Ishikawa (cell line): Measurements from ENCODE around the gene MALT1.
A peak's percentile ranks its signal among the peaks of the same experiment; 100 is the strongest.

Experiments
- CEBPB ChIP-seq: IDR thresholded peaks from 2 replicates; pipeline ENCODE4 v1.6.1; 2012
- CREB1 ChIP-seq: IDR thresholded peaks from 2 replicates; pipeline ENCODE4 v1.6.1; 2012; ENCODE audit warnings: low read depth
- EGR1 ChIP-seq: IDR thresholded peaks from 2 replicates; pipeline ENCODE4 v1.6.1; 2012
- EP300 ChIP-seq: IDR thresholded peaks from 2 replicates; pipeline ENCODE4 v1.6.1; 2012; ENCODE audit warnings: borderline replicate concordance
- FOXM1 ChIP-seq: IDR thresholded peaks from 2 replicates; pipeline ENCODE4 v1.6.1; 2012; ENCODE audit warnings: low read depth, borderline replicate concordance
- NFIC ChIP-seq: IDR thresholded peaks from 2 replicates; pipeline ENCODE4 v1.6.1; 2012
- RAD21 ChIP-seq: IDR thresholded peaks from 2 replicates; pipeline ENCODE4 v1.6.1; 2012; ENCODE audit warnings: low read depth
- TAF1 ChIP-seq: IDR thresholded peaks from 2 replicates; pipeline ENCODE4 v1.6.1; 2012; ENCODE audit warnings: low read depth, mild to moderate bottlenecking
- TCF12 ChIP-seq: IDR thresholded peaks from 2 replicates; pipeline ENCODE4 v1.6.1; 2012; ENCODE audit warnings: low read depth
- TEAD4 ChIP-seq: IDR thresholded peaks from 2 replicates; pipeline ENCODE4 v1.6.1; 2012
- YY1 ChIP-seq: IDR thresholded peaks from 2 replicates; pipeline ENCODE4 v1.6.1; 2012; ENCODE audit warnings: low read depth
- ZBTB7A ChIP-seq: IDR thresholded peaks from 2 replicates; pipeline ENCODE4 v1.6.1; 2012; ENCODE audit warnings: low read depth
- TF ChIP-seq, protein P1 (sequence below): IDR thresholded peaks from 2 replicates; pipeline ENCODE4 v1.6.1; 2012; ENCODE audit warnings: low read depth, mild to moderate bottlenecking
- TF ChIP-seq, protein P2 (sequence below): IDR thresholded peaks from 2 replicates; pipeline ENCODE4 v1.6.1; 2012
- TF ChIP-seq, protein P3 (sequence below): IDR thresholded peaks from 2 replicates; pipeline ENCODE4 v1.6.1; 2012

Gene MALT1

DNA sequence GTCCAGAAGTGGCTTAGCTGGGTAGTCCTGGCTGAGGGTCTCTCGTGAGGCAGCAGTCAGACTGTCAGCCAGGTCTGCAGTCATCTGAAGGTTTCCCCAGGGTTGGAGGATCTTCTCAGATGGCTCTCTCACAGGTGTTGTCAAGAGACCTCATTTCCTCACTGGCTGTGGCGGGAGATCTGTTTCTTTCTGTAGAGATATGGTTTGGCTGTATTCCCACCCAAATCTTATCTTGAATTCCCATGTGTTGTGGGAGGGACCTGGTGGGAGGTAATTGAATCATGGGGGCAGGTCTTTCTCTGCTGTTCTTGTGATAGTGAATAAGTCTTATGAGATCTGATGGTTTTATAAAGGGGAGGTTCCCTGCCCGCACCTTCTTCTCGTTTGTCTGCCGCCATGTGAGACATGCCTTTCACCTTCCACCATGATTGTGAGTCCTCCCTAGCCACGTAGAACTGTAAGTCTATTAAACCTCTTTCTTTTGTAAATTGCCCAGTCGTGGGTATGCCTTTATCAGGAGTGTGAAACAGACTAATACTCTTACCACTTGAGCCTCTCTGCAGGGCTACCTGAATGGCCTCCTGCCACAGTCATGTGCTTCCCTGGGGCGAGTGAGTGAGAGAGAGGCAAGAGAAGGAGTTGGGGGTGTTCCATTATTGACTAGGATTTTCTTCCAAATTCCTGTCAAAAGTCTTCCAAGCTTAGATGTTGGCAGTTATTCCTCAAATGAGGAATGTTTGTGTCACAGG lies 23.6 kb downstream of the MALT1 start:
- TF ChIP-seq EGR1, result no peak
- TF ChIP-seq NFIC, result no peak
- no peak for TF ChIP-seq YY1
- TF ChIP-seq, protein P1, sequence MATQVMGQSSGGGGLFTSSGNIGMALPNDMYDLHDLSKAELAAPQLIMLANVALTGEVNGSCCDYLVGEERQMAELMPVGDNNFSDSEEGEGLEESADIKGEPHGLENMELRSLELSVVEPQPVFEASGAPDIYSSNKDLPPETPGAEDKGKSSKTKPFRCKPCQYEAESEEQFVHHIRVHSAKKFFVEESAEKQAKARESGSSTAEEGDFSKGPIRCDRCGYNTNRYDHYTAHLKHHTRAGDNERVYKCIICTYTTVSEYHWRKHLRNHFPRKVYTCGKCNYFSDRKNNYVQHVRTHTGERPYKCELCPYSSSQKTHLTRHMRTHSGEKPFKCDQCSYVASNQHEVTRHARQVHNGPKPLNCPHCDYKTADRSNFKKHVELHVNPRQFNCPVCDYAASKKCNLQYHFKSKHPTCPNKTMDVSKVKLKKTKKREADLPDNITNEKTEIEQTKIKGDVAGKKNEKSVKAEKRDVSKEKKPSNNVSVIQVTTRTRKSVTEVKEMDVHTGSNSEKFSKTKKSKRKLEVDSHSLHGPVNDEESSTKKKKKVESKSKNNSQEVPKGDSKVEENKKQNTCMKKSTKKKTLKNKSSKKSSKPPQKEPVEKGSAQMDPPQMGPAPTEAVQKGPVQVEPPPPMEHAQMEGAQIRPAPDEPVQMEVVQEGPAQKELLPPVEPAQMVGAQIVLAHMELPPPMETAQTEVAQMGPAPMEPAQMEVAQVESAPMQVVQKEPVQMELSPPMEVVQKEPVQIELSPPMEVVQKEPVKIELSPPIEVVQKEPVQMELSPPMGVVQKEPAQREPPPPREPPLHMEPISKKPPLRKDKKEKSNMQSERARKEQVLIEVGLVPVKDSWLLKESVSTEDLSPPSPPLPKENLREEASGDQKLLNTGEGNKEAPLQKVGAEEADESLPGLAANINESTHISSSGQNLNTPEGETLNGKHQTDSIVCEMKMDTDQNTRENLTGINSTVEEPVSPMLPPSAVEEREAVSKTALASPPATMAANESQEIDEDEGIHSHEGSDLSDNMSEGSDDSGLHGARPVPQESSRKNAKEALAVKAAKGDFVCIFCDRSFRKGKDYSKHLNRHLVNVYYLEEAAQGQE, result no peak
- TF ChIP-seq RAD21, result no peak
- TF ChIP-seq TAF1, result no peak
- TF ChIP-seq TCF12, result no peak
- TF ChIP-seq ZBTB7A, result no peak
- no peak for TF ChIP-seq CEBPB
- TF ChIP-seq, protein P2, sequence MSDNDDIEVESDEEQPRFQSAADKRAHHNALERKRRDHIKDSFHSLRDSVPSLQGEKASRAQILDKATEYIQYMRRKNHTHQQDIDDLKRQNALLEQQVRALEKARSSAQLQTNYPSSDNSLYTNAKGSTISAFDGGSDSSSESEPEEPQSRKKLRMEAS, result no peak
- no peak for TF ChIP-seq CREB1
- TF ChIP-seq TEAD4, result no peak
- TF ChIP-seq EP300, result no peak
- TF ChIP-seq, protein P3, sequence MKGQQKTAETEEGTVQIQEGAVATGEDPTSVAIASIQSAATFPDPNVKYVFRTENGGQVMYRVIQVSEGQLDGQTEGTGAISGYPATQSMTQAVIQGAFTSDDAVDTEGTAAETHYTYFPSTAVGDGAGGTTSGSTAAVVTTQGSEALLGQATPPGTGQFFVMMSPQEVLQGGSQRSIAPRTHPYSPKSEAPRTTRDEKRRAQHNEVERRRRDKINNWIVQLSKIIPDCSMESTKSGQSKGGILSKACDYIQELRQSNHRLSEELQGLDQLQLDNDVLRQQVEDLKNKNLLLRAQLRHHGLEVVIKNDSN, result no peak
- no peak for TF ChIP-seq FOXM1

DNA sequence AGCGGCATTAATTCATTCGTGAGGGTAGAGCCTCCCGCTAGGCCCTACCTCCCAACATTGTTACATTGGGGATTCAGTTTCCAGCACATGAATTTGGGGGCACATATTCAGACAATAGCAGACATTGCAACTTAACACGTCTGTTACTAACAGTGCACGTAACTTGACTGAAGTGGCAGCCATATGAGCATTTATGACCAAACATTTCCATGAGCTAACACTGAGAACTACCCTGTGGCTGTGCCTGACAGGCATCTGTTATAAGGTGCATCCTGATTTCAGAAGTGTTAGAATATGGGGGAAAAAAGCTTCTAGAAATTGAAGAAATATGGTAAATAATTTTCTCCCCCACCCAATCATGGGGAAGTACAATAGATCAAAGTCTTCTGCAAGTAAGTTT lies 24.5 kb downstream of the MALT1 start:
- no peak for TF ChIP-seq YY1
- TF ChIP-seq, protein P3, result no peak
- TF ChIP-seq ZBTB7A, result no peak
- no peak for TF ChIP-seq CEBPB
- TF ChIP-seq, protein P1, result no peak
- TF ChIP-seq, protein P2, result no peak
- TF ChIP-seq EGR1, result no peak
- no peak for TF ChIP-seq CREB1
- no peak for TF ChIP-seq NFIC
- TF ChIP-seq TEAD4, result no peak

DNA sequence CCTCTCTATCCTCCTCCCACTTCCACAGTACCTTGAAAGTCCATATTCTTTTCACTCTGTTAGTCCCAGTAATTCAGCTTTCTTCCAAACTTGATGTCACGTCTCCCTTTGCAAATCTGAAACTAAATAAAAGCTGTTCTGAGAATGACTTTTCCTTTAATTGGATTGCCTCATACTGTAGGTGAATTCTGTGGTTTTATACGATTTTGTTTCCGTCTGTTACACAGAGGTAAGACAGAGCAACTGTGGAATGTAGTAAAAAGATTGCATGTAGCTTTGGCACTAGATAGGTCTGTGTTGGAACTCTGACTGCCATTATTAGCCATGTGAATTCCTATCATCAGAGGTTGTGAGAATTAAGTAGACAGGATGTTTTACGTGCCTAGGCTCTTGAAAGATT lies 25.9 kb downstream of the MALT1 start:
- TF ChIP-seq, protein P2, result no peak
- TF ChIP-seq RAD21 (no peak), EGR1 (no peak), TEAD4 (no peak), YY1 (no peak)

DNA sequence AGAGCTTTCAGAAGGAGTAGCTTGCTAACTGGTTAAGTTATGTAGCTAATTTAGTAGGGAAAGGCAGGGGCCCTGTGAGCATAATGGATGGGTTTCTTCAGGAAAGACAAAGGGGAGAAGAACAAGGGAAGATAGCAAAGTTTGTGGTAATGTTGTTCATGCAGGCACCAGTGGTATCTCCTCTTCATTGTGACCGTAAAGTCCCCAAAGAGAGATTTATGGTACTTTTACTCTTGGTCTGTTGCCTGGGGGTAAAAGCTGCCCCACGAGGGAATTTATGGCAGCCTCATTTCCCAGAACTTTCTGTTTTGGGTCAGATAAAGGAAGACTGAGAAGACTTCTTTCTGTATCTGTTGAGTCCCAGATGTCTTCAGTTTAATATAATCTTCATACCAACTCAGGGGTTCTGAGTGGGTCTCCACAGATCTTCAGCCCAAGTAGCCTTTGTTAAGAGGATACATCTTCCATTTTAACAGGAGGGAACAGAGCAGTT lies 27.5 kb downstream of the MALT1 start:
- no peak for TF ChIP-seq EGR1
- TF ChIP-seq RAD21, result no peak
- TF ChIP-seq TCF12, result no peak
- TF ChIP-seq TAF1, result no peak
- no peak for TF ChIP-seq YY1
- TF ChIP-seq ZBTB7A, result no peak
- TF ChIP-seq CREB1, result no peak
- TF ChIP-seq, protein P2, result no peak
- TF ChIP-seq EP300, result no peak
- no peak for TF ChIP-seq TEAD4
- TF ChIP-seq NFIC, result no peak
- TF ChIP-seq FOXM1, result no peak
- TF ChIP-seq CEBPB, result no peak

DNA sequence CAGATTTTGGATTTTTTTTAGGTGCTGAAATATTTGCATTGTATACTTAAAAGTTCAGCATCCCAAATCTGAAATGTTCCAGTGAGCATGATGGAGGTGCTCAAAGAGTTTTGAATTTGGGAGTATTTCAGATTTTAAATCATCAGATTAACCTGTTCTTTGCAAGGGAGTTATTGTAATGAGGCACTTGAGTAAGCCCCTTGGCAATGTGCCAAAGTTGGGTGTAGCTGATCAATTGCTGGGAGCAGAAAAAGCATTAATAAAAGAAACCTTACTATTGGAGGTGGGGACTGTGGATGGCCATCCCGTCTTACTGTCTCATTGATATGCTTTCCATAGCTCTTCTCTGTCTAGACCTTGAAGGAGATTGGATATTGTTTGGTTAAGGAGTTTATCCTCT lies 28.3 kb downstream of the MALT1 start:
- TF ChIP-seq, protein P1, result no peak
- peak; percentile 68 for TF ChIP-seq NFIC
